IMR-90 (cell line): Measurements from ENCODE around the gene TXNDC11.

Experiments used
- CEBPB ChIP-seq: IDR thresholded peaks from 2 replicates; pipeline ENCODE4 v1.6.1; 2012; ENCODE audit warnings: low read depth, low read length, improper control_type of control experiment
- CTCF ChIP-seq: conservative IDR thresholded peaks from 2 replicates; pipeline ENCODE4 v1.5.1; 2012; ENCODE audit warnings: mild to moderate bottlenecking, low read depth, low read length, improper control_type of control experiment
- MAFK ChIP-seq: IDR thresholded peaks from 2 replicates; pipeline ENCODE4 v1.6.1; 2012; ENCODE audit warnings: low read depth, low read length, improper control_type of control experiment
- MXI1 ChIP-seq: IDR thresholded peaks from 2 replicates; pipeline ENCODE4 v1.6.1; 2012; ENCODE audit warnings: low read depth, mild to moderate bottlenecking, low read length, moderate library complexity, borderline replicate concordance
- POLR2A ChIP-seq: IDR thresholded peaks from 2 replicates; pipeline ENCODE4 v1.6.1; 2012; ENCODE audit warnings: mild to moderate bottlenecking, low read depth, low read length

GRCh38 chr16:11682655-11683096 is 60.0 kb downstream of the TXNDC11 start:
- TF ChIP-seq CTCF (no peak), POLR2A (no peak), MAFK (peak; percentile 50), MXI1 (no peak), CEBPB (peak; percentile 61)
